ENCODE data around the gene SMARCC2. TPM values are rescaled to one million over a fixed set of nuclear protein-coding genes. Genes with fewer than 3 reads are reported as not detected.

SMARCC2 gene
- total RNA-seq, 2 donors from 2014 or later: 60.4 to 101 TPM

DNA sequence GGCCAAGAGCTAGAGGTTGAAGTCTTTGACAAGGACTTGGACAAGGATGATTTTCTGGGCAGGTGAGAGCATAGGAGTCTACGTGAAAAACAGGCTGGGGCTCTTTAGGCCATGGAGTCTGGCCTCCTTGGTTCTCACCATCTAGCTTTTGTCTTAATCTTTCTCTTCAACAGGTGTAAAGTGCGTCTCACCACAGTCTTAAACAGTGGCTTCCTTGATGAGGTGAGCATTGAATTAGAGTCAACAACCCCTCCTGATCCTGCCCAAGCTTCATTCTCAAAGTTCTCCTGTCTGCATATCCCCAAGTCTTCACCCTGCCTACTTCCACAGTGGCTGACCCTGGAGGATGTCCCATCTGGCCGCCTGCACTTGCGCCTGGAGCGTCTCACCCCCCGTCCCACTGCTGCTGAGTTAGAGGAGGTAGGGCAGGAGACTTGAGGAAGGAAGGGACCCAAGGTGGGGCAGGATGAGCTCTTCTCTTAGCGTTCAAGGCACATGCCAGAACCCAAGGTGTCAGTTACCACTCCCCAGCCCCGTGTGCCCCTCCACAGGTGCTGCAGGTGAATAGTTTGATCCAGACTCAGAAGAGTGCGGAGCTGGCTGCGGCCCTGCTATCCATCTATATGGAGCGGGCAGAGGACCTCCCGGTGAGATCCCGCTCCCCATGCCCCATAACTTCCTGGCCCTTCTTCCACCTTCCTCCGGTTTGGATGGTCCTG, 51.3 kb downstream of the SMARCC2 start:
- peaks cover 11 to 12% of the 10 kb centered on the region in 2 donors for H3K36me3 ChIP-seq

DNA sequence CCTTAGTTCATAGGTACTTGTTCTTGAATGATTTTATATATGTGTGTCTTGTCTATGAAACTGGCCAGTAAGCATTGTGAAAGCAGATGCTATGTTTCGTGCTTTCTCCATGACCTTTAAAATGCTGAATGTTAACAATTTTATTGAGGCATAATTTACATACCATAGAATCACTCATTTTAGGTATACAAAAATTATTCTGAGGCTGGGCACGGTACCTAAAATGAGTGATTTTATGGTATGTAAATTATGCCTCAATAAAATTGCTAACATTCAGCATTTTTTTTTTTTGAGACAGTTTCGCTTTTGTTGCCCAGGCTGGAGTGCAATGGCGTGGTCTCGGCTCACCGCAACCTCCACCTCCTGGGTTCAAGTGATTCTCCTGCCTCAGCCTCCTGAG, 54.4 kb downstream of the SMARCC2 start:
- 94% methylated on average over 6 of the region's 6 CpGs for WGBS
- no peaks in the 10 kb centered on the region for H3K9me3 ChIP-seq
- TF ChIP-seq POLR2AphosphoS5 (IDR thresholded peaks at IDR 0.05): no peak
- no peak for TF ChIP-seq POLR2A (IDR thresholded peaks at IDR 0.05)
- TF ChIP-seq, protein P1, sequence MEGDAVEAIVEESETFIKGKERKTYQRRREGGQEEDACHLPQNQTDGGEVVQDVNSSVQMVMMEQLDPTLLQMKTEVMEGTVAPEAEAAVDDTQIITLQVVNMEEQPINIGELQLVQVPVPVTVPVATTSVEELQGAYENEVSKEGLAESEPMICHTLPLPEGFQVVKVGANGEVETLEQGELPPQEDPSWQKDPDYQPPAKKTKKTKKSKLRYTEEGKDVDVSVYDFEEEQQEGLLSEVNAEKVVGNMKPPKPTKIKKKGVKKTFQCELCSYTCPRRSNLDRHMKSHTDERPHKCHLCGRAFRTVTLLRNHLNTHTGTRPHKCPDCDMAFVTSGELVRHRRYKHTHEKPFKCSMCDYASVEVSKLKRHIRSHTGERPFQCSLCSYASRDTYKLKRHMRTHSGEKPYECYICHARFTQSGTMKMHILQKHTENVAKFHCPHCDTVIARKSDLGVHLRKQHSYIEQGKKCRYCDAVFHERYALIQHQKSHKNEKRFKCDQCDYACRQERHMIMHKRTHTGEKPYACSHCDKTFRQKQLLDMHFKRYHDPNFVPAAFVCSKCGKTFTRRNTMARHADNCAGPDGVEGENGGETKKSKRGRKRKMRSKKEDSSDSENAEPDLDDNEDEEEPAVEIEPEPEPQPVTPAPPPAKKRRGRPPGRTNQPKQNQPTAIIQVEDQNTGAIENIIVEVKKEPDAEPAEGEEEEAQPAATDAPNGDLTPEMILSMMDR (IDR thresholded peaks at IDR 0.05): no peak
- intact Hi-C loops (cut with DNase I): no loop called here
- H3K27me3 ChIP-seq (replicated peaks; ENCODE audit: insufficient read depth): no peaks in the 10 kb centered on the region
- H3K4me1 ChIP-seq (replicated peaks): no peaks in the 10 kb centered on the region
- H3K27ac ChIP-seq: no peak overlapping the region
- peaks cover 18% of the 10 kb centered on the region in 2 donors for H3K36me3 ChIP-seq
- H3K4me3 ChIP-seq: no peak overlapping the region
- no peak for DNase-seq (ENCODE audit: low spot score)

More for the DNA sequence above, 51.3 kb downstream of the SMARCC2 start:
- Histone ChIP-seq H3K4me1 (replicated peaks) (no peaks in the 10 kb centered on the region), H3K9me3 (no peaks in the 10 kb centered on the region), H3K27me3 (replicated peaks; ENCODE audit: insufficient read depth) (no peaks in the 10 kb centered on the region), H3K27ac (no peak overlapping the region), H3K4me3 (no peak overlapping the region)
- TF ChIP-seq POLR2A (IDR thresholded peaks at IDR 0.05): no peak
- TF ChIP-seq POLR2AphosphoS5 (IDR thresholded peaks at IDR 0.05): no peak
- TF ChIP-seq, protein P1 (IDR thresholded peaks at IDR 0.05): no peak
- DNase-seq (ENCODE audit: low spot score): no peak
- WGBS: 96% methylated on average over 14 of the region's 14 CpGs
- intact Hi-C loops (cut with DNase I): no loop called here

DNA sequence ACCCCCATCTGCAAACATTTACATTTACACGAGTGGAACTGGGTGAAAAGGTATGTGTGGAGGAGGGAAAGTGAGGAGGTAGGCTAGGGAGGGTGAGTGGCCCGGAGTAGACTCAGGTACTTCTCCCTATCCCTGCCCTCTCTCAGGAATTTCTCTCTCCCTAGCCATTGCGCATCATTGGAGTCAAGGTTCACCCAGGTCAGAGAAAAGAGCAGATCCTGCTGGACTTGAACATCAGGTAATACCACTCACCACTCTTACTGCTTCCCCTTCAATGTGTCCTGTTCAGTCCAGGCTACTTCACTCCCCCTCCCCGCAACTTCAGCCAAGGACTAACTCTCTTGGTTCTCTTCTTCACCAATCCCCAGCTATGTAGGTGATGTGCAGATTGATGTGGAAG, 58.4 kb downstream of the SMARCC2 start:
- TF ChIP-seq POLR2A (IDR thresholded peaks at IDR 0.05) (no peak), POLR2AphosphoS5 (IDR thresholded peaks at IDR 0.05) (no peak)
- TF ChIP-seq, protein P1 (IDR thresholded peaks at IDR 0.05): no peak
- H3K27ac ChIP-seq: no peak overlapping the region

DNA sequence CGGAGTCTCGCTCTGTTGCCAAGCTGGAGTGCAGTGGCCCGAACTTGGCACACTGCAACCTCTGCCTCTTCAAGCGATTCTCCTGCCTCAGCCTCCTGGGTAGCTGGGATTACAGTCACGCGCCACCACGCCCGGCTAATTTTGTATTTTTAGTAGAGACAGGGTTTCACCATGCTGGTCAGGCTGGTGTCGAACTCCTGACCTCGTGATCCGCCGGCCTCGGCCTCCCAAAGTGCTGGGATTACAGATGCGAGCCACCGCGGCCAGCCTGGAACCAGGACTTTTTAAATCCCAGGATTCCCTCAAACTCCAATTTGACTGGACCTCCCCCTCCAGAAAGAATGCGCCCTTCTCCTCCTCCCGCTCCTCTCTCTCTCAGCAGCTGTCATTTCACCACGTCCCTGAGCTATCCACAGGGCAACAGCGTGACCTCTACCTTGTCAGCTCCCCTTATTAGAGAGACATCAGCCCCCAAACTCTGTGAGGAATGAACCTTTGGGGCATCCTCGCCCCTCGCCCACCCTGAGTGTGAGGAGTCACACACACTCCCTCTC, 59.3 kb downstream of the SMARCC2 start:
- no peak for TF ChIP-seq POLR2AphosphoS5 (IDR thresholded peaks at IDR 0.05)
- TF ChIP-seq POLR2A (IDR thresholded peaks at IDR 0.05): no peak
- TF ChIP-seq, protein P1 (IDR thresholded peaks at IDR 0.05): no peak
- H3K4me1 ChIP-seq (replicated peaks): peaks cover 11% of the 10 kb centered on the region
- intact Hi-C loops (cut with DNase I): loop anchor here (5.0 kb wide), 1 partner anchor 337 kb away; the partner anchor contains the start of gene SPRYD4
- WGBS: 68% methylated on average over 22 of the region's 22 CpGs
- H3K27ac ChIP-seq: peak overlapping the region in 1 of 2 donors; percentile 82
- no peaks in the 10 kb centered on the region for H3K27me3 ChIP-seq (replicated peaks; ENCODE audit: insufficient read depth)
- no peaks in the 10 kb centered on the region for H3K9me3 ChIP-seq
- H3K36me3 ChIP-seq: peaks cover 6 to 9% of the 10 kb centered on the region in 2 donors
- DNase-seq (ENCODE audit: low spot score): no peak
- H3K4me3 ChIP-seq: peak overlapping the region in 1 of 2 donors; percentile 59

More for the DNA sequence above, 58.4 kb downstream of the SMARCC2 start:
- peaks cover 6 to 9% of the 10 kb centered on the region in 2 donors for H3K36me3 ChIP-seq
- no peak overlapping the region for H3K4me3 ChIP-seq
- intact Hi-C loops (cut with DNase I): no loop called here
- DNase-seq (ENCODE audit: low spot score): no peak
- WGBS: 86% methylated on average over 4 of the region's 4 CpGs
- no peaks in the 10 kb centered on the region for H3K27me3 ChIP-seq (replicated peaks; ENCODE audit: insufficient read depth)
- H3K9me3 ChIP-seq: no peaks in the 10 kb centered on the region
- H3K4me1 ChIP-seq (replicated peaks): peaks cover 11% of the 10 kb centered on the region

All from prostate gland (tissue), 2 donors.